IPS-18a (cell line): ENCODE results near the gene CACNG1.

Experiments used
- H3K27ac ChIP-seq: one replicate; pipeline ENCODE4 v1.5.1; 2013; ENCODE audit warnings: low read length
- H3K27me3 ChIP-seq: one replicate; pipeline ENCODE4 v1.6.1; 2013; ENCODE audit warnings: mild to moderate bottlenecking, low read length; ENCODE audit not compliant: control insufficient read depth, insufficient read depth
- H3K36me3 ChIP-seq: one replicate; pipeline ENCODE4 v1.6.1; 2013; ENCODE audit warnings: low read depth, low read length; ENCODE audit not compliant: control insufficient read depth
- H3K4me1 ChIP-seq: one replicate; pipeline ENCODE4 v1.6.1; 2013; ENCODE audit warnings: low read depth, low read length; ENCODE audit not compliant: control insufficient read depth
- H3K4me3 ChIP-seq: one replicate; pipeline ENCODE4 v1.5.1; 2013; ENCODE audit warnings: low read length
- H3K9ac ChIP-seq: one replicate; pipeline ENCODE4 v1.6.1; 2013; ENCODE audit warnings: mild to moderate bottlenecking, low read length, moderate library complexity
- H3K9me3 ChIP-seq: one replicate; pipeline ENCODE4 v1.6.1; 2013; ENCODE audit warnings: low read depth, low read length; ENCODE audit not compliant: control insufficient read depth

CACNG1 gene

GRCh38 chr17:67069603-67070136 is 25.3 kb downstream of the CACNG1 start:
- H3K4me1 ChIP-seq: no peaks in the 10 kb centered on the region
- H3K9ac ChIP-seq: no peak overlapping the region
- H3K27ac ChIP-seq: no peak overlapping the region
- H3K27me3 ChIP-seq: no peaks in the 10 kb centered on the region
- no peaks in the 10 kb centered on the region for H3K9me3 ChIP-seq
- H3K4me3 ChIP-seq: no peak overlapping the region
- H3K36me3 ChIP-seq: no peaks in the 10 kb centered on the region

GRCh38 chr17:67071595-67071994 is 27.2 kb downstream of the CACNG1 start:
- Histone ChIP-seq H3K27me3 (no peaks in the 10 kb centered on the region), H3K36me3 (no peaks in the 10 kb centered on the region), H3K9me3 (no peaks in the 10 kb centered on the region), H3K27ac (no peak overlapping the region), H3K4me3 (no peak overlapping the region), H3K9ac (no peak overlapping the region), H3K4me1 (no peaks in the 10 kb centered on the region)

- no peaks in the 10 kb centered on the region for H3K4me1 ChIP-seq
- no peak overlapping the region for H3K4me3 ChIP-seq
These were observed 28.5 kb downstream of the CACNG1 start for GRCh38 chr17:67072885-67073284.

GRCh38 chr17:67074781-67075180 is 30.4 kb downstream of the CACNG1 start:
- H3K4me3 ChIP-seq: no peak overlapping the region
- no peaks in the 10 kb centered on the region for H3K4me1 ChIP-seq
- no peaks in the 10 kb centered on the region for H3K9me3 ChIP-seq
- no peak overlapping the region for H3K27ac ChIP-seq
- no peaks in the 10 kb centered on the region for H3K27me3 ChIP-seq
- no peak overlapping the region for H3K9ac ChIP-seq
- no peaks in the 10 kb centered on the region for H3K36me3 ChIP-seq

More at GRCh38 chr17:67072885-67073284, 28.5 kb downstream of the CACNG1 start:
- H3K27ac ChIP-seq: no peak overlapping the region
- no peaks in the 10 kb centered on the region for H3K27me3 ChIP-seq
- H3K36me3 ChIP-seq: no peaks in the 10 kb centered on the region
- H3K9me3 ChIP-seq: no peaks in the 10 kb centered on the region
- H3K9ac ChIP-seq: no peak overlapping the region

- Histone ChIP-seq H3K27ac (no peak overlapping the region), H3K9ac (no peak overlapping the region), H3K36me3 (no peaks in the 10 kb centered on the region), H3K9me3 (no peaks in the 10 kb centered on the region), H3K4me1 (no peaks in the 10 kb centered on the region), H3K27me3 (no peaks in the 10 kb centered on the region), H3K4me3 (no peak overlapping the region)
These were observed 31.9 kb downstream of the CACNG1 start for GRCh38 chr17:67076290-67076689.

- Histone ChIP-seq H3K4me3 (no peak overlapping the region), H3K9me3 (no peaks in the 10 kb centered on the region), H3K27ac (no peak overlapping the region), H3K4me1 (no peaks in the 10 kb centered on the region), H3K9ac (no peak overlapping the region), H3K36me3 (no peaks in the 10 kb centered on the region), H3K27me3 (no peaks in the 10 kb centered on the region)
These were observed 33.9 kb downstream of the CACNG1 start for GRCh38 chr17:67078292-67078691.

GRCh38 chr17:67079491-67079890 is 35.1 kb downstream of the CACNG1 start:
- Histone ChIP-seq H3K36me3 (no peaks in the 10 kb centered on the region), H3K9me3 (no peaks in the 10 kb centered on the region), H3K9ac (no peak overlapping the region), H3K4me3 (no peak overlapping the region), H3K27ac (no peak overlapping the region), H3K27me3 (no peaks in the 10 kb centered on the region), H3K4me1 (no peaks in the 10 kb centered on the region)

- H3K9ac ChIP-seq: no peak overlapping the region
- H3K36me3 ChIP-seq: no peaks in the 10 kb centered on the region
- H3K27me3 ChIP-seq: no peaks in the 10 kb centered on the region
- H3K4me3 ChIP-seq: no peak overlapping the region
- no peak overlapping the region for H3K27ac ChIP-seq
- no peaks in the 10 kb centered on the region for H3K9me3 ChIP-seq
- no peaks in the 10 kb centered on the region for H3K4me1 ChIP-seq
These were observed 36.5 kb downstream of the CACNG1 start for GRCh38 chr17:67080804-67081203.

- Histone ChIP-seq H3K4me1 (no peaks in the 10 kb centered on the region), H3K27me3 (no peaks in the 10 kb centered on the region), H3K9me3 (no peaks in the 10 kb centered on the region), H3K4me3 (no peak overlapping the region), H3K36me3 (no peaks in the 10 kb centered on the region), H3K27ac (no peak overlapping the region), H3K9ac (no peak overlapping the region)
These were observed 37.8 kb downstream of the CACNG1 start for GRCh38 chr17:67082107-67082506.

- no peaks in the 10 kb centered on the region for H3K27me3 ChIP-seq
- no peak overlapping the region for H3K9ac ChIP-seq
- no peak overlapping the region for H3K4me3 ChIP-seq
- peaks cover 3% of the 10 kb centered on the region for H3K9me3 ChIP-seq
- H3K27ac ChIP-seq: no peak overlapping the region
- no peaks in the 10 kb centered on the region for H3K36me3 ChIP-seq
- no peaks in the 10 kb centered on the region for H3K4me1 ChIP-seq
These were observed 41.1 kb downstream of the CACNG1 start for GRCh38 chr17:67085406-67085805.

GRCh38 chr17:67088639-67089038 is 44.3 kb downstream of the CACNG1 start:
- H3K36me3 ChIP-seq: no peaks in the 10 kb centered on the region
- peaks cover 3% of the 10 kb centered on the region for H3K9me3 ChIP-seq
- no peak overlapping the region for H3K9ac ChIP-seq

GRCh38 chr17:67090341-67090740 is 46.0 kb downstream of the CACNG1 start:
- H3K27me3 ChIP-seq: no peaks in the 10 kb centered on the region
- H3K4me1 ChIP-seq: no peaks in the 10 kb centered on the region
- H3K4me3 ChIP-seq: no peak overlapping the region
- no peaks in the 10 kb centered on the region for H3K36me3 ChIP-seq
- no peak overlapping the region for H3K9ac ChIP-seq
- H3K9me3 ChIP-seq: peaks cover 3% of the 10 kb centered on the region
- no peak overlapping the region for H3K27ac ChIP-seq

More at GRCh38 chr17:67088639-67089038, 44.3 kb downstream of the CACNG1 start:
- Histone ChIP-seq H3K27me3 (no peaks in the 10 kb centered on the region), H3K4me3 (no peak overlapping the region), H3K4me1 (no peaks in the 10 kb centered on the region), H3K27ac (no peak overlapping the region)
